Measurements from ENCODE around the gene CRYBB1. TPM values are rescaled to one million over a fixed set of nuclear protein-coding genes. Genes with fewer than 3 reads are reported as not detected.

Gene CRYBB1
- polyA plus RNA-seq, 4 donors: 0.25 to 0.75 TPM; not detected in 2

GRCh38 chr22:26554956-26555355 lies 62.9 kb downstream of the CRYBB1 start:
- Histone ChIP-seq H3K36me3 (ENCODE audit: control insufficient read depth in 3 of 3, insufficient read depth in 2 of 3, low read depth in 1 of 3, low read length in 3 of 3) (peaks cover 0 to 7% (median 0%) of the 10 kb centered on the region in 3 donors), H3K27me3 (ENCODE audit: control insufficient read depth in 3 of 3, insufficient read depth in 3 of 3, low read length in 3 of 3) (no peaks in the 10 kb centered on the region), H3K4me1 (ENCODE audit: control insufficient read depth in 3 of 3, insufficient read depth in 2 of 3, low read depth in 1 of 3, low read length in 2 of 3) (no peaks in the 10 kb centered on the region), H3K9me3 (ENCODE audit: control insufficient read depth in 2 of 2, insufficient read depth in 1 of 2, low read depth in 1 of 2, low read length in 1 of 2) (no peaks in the 10 kb centered on the region), H3K4me3 (ENCODE audit: low read depth in 1 of 3, low read length in 3 of 3) (no peak overlapping the region), H3K27ac (ENCODE audit: low read depth in 1 of 3, low read length in 2 of 3) (no peak overlapping the region)
- FAIRE-seq: no peak
- WGBS, 3 donors: 84% methylated on average over 6 of the region's 6 CpGs
- DNase-seq: no peak

GRCh38 chr22:26553056-26553752 lies 64.6 kb downstream of the CRYBB1 start:
- DNase-seq (no peak), FAIRE-seq (no peak)
- Histone ChIP-seq H3K4me3 (ENCODE audit: low read depth in 1 of 3, low read length in 3 of 3) (no peak overlapping the region), H3K27ac (ENCODE audit: low read depth in 1 of 3, low read length in 2 of 3) (no peak overlapping the region), H3K4me1 (ENCODE audit: control insufficient read depth in 3 of 3, insufficient read depth in 2 of 3, low read depth in 1 of 3, low read length in 2 of 3) (no peaks in the 10 kb centered on the region), H3K27me3 (ENCODE audit: control insufficient read depth in 3 of 3, insufficient read depth in 3 of 3, low read length in 3 of 3) (no peaks in the 10 kb centered on the region), H3K9me3 (ENCODE audit: control insufficient read depth in 2 of 2, insufficient read depth in 1 of 2, low read depth in 1 of 2, low read length in 1 of 2) (no peaks in the 10 kb centered on the region), H3K36me3 (ENCODE audit: control insufficient read depth in 3 of 3, insufficient read depth in 2 of 3, low read depth in 1 of 3, low read length in 3 of 3) (peaks cover 0 to 2% (median 0%) of the 10 kb centered on the region in 3 donors)
- 53 to 69% (median 54%) methylated on average over 7 of the region's 7 CpGs for WGBS, 3 donors

- Histone ChIP-seq H3K36me3 (ENCODE audit: control insufficient read depth in 3 of 3, insufficient read depth in 2 of 3, low read depth in 1 of 3, low read length in 3 of 3) (peaks cover 0 to 2% (median 0%) of the 10 kb centered on the region in 3 donors), H3K27me3 (ENCODE audit: control insufficient read depth in 3 of 3, insufficient read depth in 3 of 3, low read length in 3 of 3) (no peaks in the 10 kb centered on the region), H3K27ac (ENCODE audit: low read depth in 1 of 3, low read length in 2 of 3) (no peak overlapping the region), H3K4me1 (ENCODE audit: control insufficient read depth in 3 of 3, insufficient read depth in 2 of 3, low read depth in 1 of 3, low read length in 2 of 3) (no peaks in the 10 kb centered on the region), H3K9me3 (ENCODE audit: control insufficient read depth in 2 of 2, insufficient read depth in 1 of 2, low read depth in 1 of 2, low read length in 1 of 2) (no peaks in the 10 kb centered on the region), H3K4me3 (ENCODE audit: low read depth in 1 of 3, low read length in 3 of 3) (no peak overlapping the region)
- DNase-seq: no peak
- no peak for FAIRE-seq
- 63 to 84% (median 66%) methylated on average over 9 to 10 of the region's 10 CpGs for WGBS, 3 donors
Measured at GRCh38 chr22:26552466-26552865, 65.4 kb downstream of the CRYBB1 start.

GRCh38 chr22:26551568-26551967 lies 66.3 kb downstream of the CRYBB1 start:
- WGBS, 3 donors: 94 to 100% (median 95%) methylated on average over 2 of the region's 2 CpGs
- no peak for FAIRE-seq
- H3K27ac ChIP-seq (ENCODE audit: low read depth in 1 of 3, low read length in 2 of 3): no peak overlapping the region

GRCh38 chr22:26550498-26551033 lies 67.3 kb downstream of the CRYBB1 start:
- no peaks in the 10 kb centered on the region for H3K9me3 ChIP-seq (ENCODE audit: control insufficient read depth in 2 of 2, insufficient read depth in 1 of 2, low read depth in 1 of 2, low read length in 1 of 2)
- H3K4me1 ChIP-seq (ENCODE audit: control insufficient read depth in 3 of 3, insufficient read depth in 2 of 3, low read depth in 1 of 3, low read length in 2 of 3): no peaks in the 10 kb centered on the region
- no peaks in the 10 kb centered on the region for H3K27me3 ChIP-seq (ENCODE audit: control insufficient read depth in 3 of 3, insufficient read depth in 3 of 3, low read length in 3 of 3)
- whole genome bisulfite sequencing, 3 donors: 76 to 86% (median 81%) methylated on average over 8 of the region's 8 CpGs
- H3K27ac ChIP-seq (ENCODE audit: low read depth in 1 of 3, low read length in 2 of 3): no peak overlapping the region
- FAIRE-seq (no peak), DNase-seq (no peak)
- H3K36me3 ChIP-seq (ENCODE audit: control insufficient read depth in 3 of 3, insufficient read depth in 2 of 3, low read depth in 1 of 3, low read length in 3 of 3): peaks cover 0 to 8% (median 0%) of the 10 kb centered on the region in 3 donors
- H3K4me3 ChIP-seq (ENCODE audit: low read depth in 1 of 3, low read length in 3 of 3): no peak overlapping the region

More at GRCh38 chr22:26551568-26551967, 66.3 kb downstream of the CRYBB1 start:
- no peak for DNase-seq
- Histone ChIP-seq H3K9me3 (ENCODE audit: control insufficient read depth in 2 of 2, insufficient read depth in 1 of 2, low read depth in 1 of 2, low read length in 1 of 2) (no peaks in the 10 kb centered on the region), H3K4me1 (ENCODE audit: control insufficient read depth in 3 of 3, insufficient read depth in 2 of 3, low read depth in 1 of 3, low read length in 2 of 3) (no peaks in the 10 kb centered on the region), H3K27me3 (ENCODE audit: control insufficient read depth in 3 of 3, insufficient read depth in 3 of 3, low read length in 3 of 3) (no peaks in the 10 kb centered on the region), H3K4me3 (ENCODE audit: low read depth in 1 of 3, low read length in 3 of 3) (no peak overlapping the region), H3K36me3 (ENCODE audit: control insufficient read depth in 3 of 3, insufficient read depth in 2 of 3, low read depth in 1 of 3, low read length in 3 of 3) (peaks cover 0 to 5% (median 0%) of the 10 kb centered on the region in 3 donors)

- WGBS, 3 donors: 91 to 95% (median 94%) methylated on average over 4 of the region's 4 CpGs
- no peak overlapping the region for H3K27ac ChIP-seq (ENCODE audit: low read depth in 1 of 3, low read length in 2 of 3)
- no peaks in the 10 kb centered on the region for H3K4me1 ChIP-seq (ENCODE audit: control insufficient read depth in 3 of 3, insufficient read depth in 2 of 3, low read depth in 1 of 3, low read length in 2 of 3)
- H3K9me3 ChIP-seq (ENCODE audit: control insufficient read depth in 2 of 2, insufficient read depth in 1 of 2, low read depth in 1 of 2, low read length in 1 of 2): no peaks in the 10 kb centered on the region
- no peak for DNase-seq
- peaks cover 0 to 8% (median 0%) of the 10 kb centered on the region in 3 donors for H3K36me3 ChIP-seq (ENCODE audit: control insufficient read depth in 3 of 3, insufficient read depth in 2 of 3, low read depth in 1 of 3, low read length in 3 of 3)
- no peak for FAIRE-seq
- H3K4me3 ChIP-seq (ENCODE audit: low read depth in 1 of 3, low read length in 3 of 3): no peak overlapping the region
- H3K27me3 ChIP-seq (ENCODE audit: control insufficient read depth in 3 of 3, insufficient read depth in 3 of 3, low read length in 3 of 3): no peaks in the 10 kb centered on the region
Measured at GRCh38 chr22:26549902-26550497, 67.8 kb downstream of the CRYBB1 start.

Other genes starting within 250 kb of the CRYBB1 start
- 1 to 10 TPM in 1 of 4 donors, under 1 TPM in 3; 0.45 to 1.8 (median 0.65) TPM for gene ASPHD2, start 188.8 kb downstream of the CRYBB1 start, polyA plus RNA-seq
- gene HPS4, start 134.2 kb downstream of the CRYBB1 start, polyA plus RNA-seq: 10 to 100 TPM in 3 of 4 donors, 1 to 10 TPM in 1; 9.8 to 49.2 (median 14.3) TPM
- gene SRRD, start 134.2 kb downstream of the CRYBB1 start, polyA plus RNA-seq: 10 to 100 TPM in 2 of 4 donors, 1 to 10 TPM in 2; 9.2 to 18.0 (median 13.5) TPM
- 10 to 100 TPM; 14.5 to 33.0 (median 32.5) TPM for gene TFIP11, start 105.6 kb downstream of the CRYBB1 start, polyA plus RNA-seq
- gene TPST2, start 27.9 kb downstream of the CRYBB1 start, polyA plus RNA-seq: 10 to 100 TPM in 2 of 4 donors, 1 to 10 TPM in 2; 6.3 to 29.2 (median 16.6) TPM
- under 1 TPM in 2 of 4 donors, not detected in 2; 0.06 to 0.10 TPM for gene CRYBA4, start 3.9 kb upstream of the CRYBB1 start, polyA plus RNA-seq
- gene MIAT, start 39.6 kb upstream of the CRYBB1 start, polyA plus RNA-seq: 1 to 10 TPM in 1 of 4 donors, under 1 TPM in 2, not detected in 1; 0.27 to 1.3 (median 0.58) TPM

All from small intestine (tissue), 7 donors.